ENCODE data around the gene TELO2.
A peak's percentile ranks its signal among the peaks of the same experiment; 100 is the strongest.
"Not testable (repeated sequence)": the region's sequence is repeated elsewhere in the genome, so short reads cannot be mapped to it uniquely, and the experiment has no call there.

The TELO2 gene

GRCh38 chr16:1456951-1457350 lies 36.2 kb upstream of the TELO2 start:
- DNase-seq, result peak in 1 of 10 donors; percentile 65
- intact Hi-C loops (cut with DNase I), result no loop called here

GRCh38 chr16:1457489-1458245 lies 35.5 kb upstream of the TELO2 start:
- intact Hi-C loops (cut with DNase I), result no loop called here
- DNase-seq, result peak in 1 of 10 donors; percentile 74

- intact Hi-C loops (cut with DNase I), result no loop called here
- peak in 3 of 10 donors; percentile 23 to 88 (median 50) for DNase-seq
Observed at GRCh38 chr16:1458336-1458976, 34.7 kb upstream of the TELO2 start.

GRCh38 chr16:1458977-1459341 lies 34.2 kb upstream of the TELO2 start:
- intact Hi-C loops (cut with DNase I), result no loop called here
- DNase-seq, result peak in 1 of 10 donors; percentile 72

- peak in 1 of 10 donors; percentile 70 for DNase-seq
- intact Hi-C loops (cut with DNase I), result no loop called here
Observed at GRCh38 chr16:1459967-1460366, 33.2 kb upstream of the TELO2 start.

- peak in 1 of 10 donors; percentile 73 for DNase-seq
- intact Hi-C loops (cut with DNase I), result no loop called here
Observed at GRCh38 chr16:1460602-1461138, 32.5 kb upstream of the TELO2 start.

GRCh38 chr16:1461146-1461545 lies 32.0 kb upstream of the TELO2 start:
- peak in 1 of 10 donors; percentile 73 for DNase-seq
- intact Hi-C loops (cut with DNase I), result no loop called here

- DNase-seq, result peak in 1 of 10 donors; percentile 52
- intact Hi-C loops (cut with DNase I), result no loop called here
Observed at GRCh38 chr16:1464196-1464893, 28.8 kb upstream of the TELO2 start.

GRCh38 chr16:1464894-1465566 lies 28.1 kb upstream of the TELO2 start:
- intact Hi-C loops (cut with DNase I), result no loop called here
- peak in 1 of 10 donors; percentile 81 for DNase-seq

GRCh38 chr16:1465567-1465915 lies 27.6 kb upstream of the TELO2 start:
- DNase-seq, result peak in 1 of 10 donors; percentile 65
- intact Hi-C loops (cut with DNase I), result no loop called here

- intact Hi-C loops (cut with DNase I), result no loop called here
- peak in 1 of 10 donors; percentile 78 for DNase-seq
Observed at GRCh38 chr16:1466054-1466453, 27.1 kb upstream of the TELO2 start.

GRCh38 chr16:1466968-1467521 lies 26.1 kb upstream of the TELO2 start:
- intact Hi-C loops (cut with DNase I), result no loop called here
- no peak for DNase-seq

GRCh38 chr16:1468426-1468810 lies 24.7 kb upstream of the TELO2 start:
- no peak for DNase-seq
- intact Hi-C loops (cut with DNase I), result no loop called here

- DNase-seq; intact Hi-C loops (cut with DNase I): not testable (repeated sequence)
Observed at GRCh38 chr16:1469141-1469540, 24.0 kb upstream of the TELO2 start.

- DNase-seq, result peak in 1 of 10 donors; percentile 76
- intact Hi-C loops (cut with DNase I), result no loop called here
Observed at GRCh38 chr16:1469693-1470201, 23.4 kb upstream of the TELO2 start.

- DNase-seq, result no peak
- intact Hi-C loops (cut with DNase I), result no loop called here
Observed at GRCh38 chr16:1470481-1471251, 22.5 kb upstream of the TELO2 start.

- intact Hi-C loops (cut with DNase I), result no loop called here
- no peak for DNase-seq
Observed at GRCh38 chr16:1471569-1472194, 21.5 kb upstream of the TELO2 start.

- intact Hi-C loops (cut with DNase I), result no loop called here
- DNase-seq, result no peak
Observed at GRCh38 chr16:1472974-1473373, 20.2 kb upstream of the TELO2 start.

All from posterior cingulate gyrus (tissue), 11 donors.